AG04450 (cell line): ENCODE results near the gene SLC17A1. TPM values are rescaled to one million over a fixed set of nuclear protein-coding genes. Genes with fewer than 3 reads are reported as not detected.

Experiments
- CTCF ChIA-PET: fragments of 300-600, 350-600 bp; formaldehyde crosslinking; extraction: SDS; loops from one replicate; lab custom pipeline; 2022; ENCODE audit warnings: antibody characterized with exemption, inconsistent platforms; lab: Charles Lee
- POLR2A ChIA-PET: fragments of 350-600 bp; formaldehyde crosslinking; extraction: SDS; loops from one replicate; lab custom pipeline; 2021; ENCODE audit warnings: antibody characterized with exemption, inconsistent platforms; lab: Yijun Ruan, JAX
- DNase-seq: peaks from one replicate; pipeline ENCODE4 v3.0.0-alpha.2; 2011; ENCODE audit warnings: low read depth, low spot score
- H3K27ac ChIP-seq: one replicate; pipeline ENCODE4 v1.5.1; 2012; ENCODE audit warnings: low read depth, low read length, control low read depth
- H3K27me3 ChIP-seq: one replicate; pipeline ENCODE4 v1.6.0; 2012; ENCODE audit warnings: low read length; ENCODE audit not compliant: control insufficient read depth, insufficient read depth
- H3K4me3 ChIP-seq: 2 replicates; pipeline ENCODE4 v1.5.1; 2011; ENCODE audit warnings: mild to moderate bottlenecking, low read depth, low read length, control low read depth
- H3K9me3 ChIP-seq: 2 replicates; pipeline ENCODE4 v1.5.1; 2012; ENCODE audit warnings: low read length; ENCODE audit not compliant: control insufficient read depth, insufficient read depth
- polyA plus RNA-seq: library from polyadenylated mRNA; depleted of rRNA; stranded (reverse); fragments of >200 nt; gene quantifications from 2 replicates; pipeline ENCODE4 v1.2.3, GENCODE V29; 2011; rRNA removed
- TF ChIP-seq, protein P1 (sequence below): IDR thresholded peaks from 2 replicates; pipeline ENCODE4 v1.5.1; 2011; ENCODE audit warnings: low read depth, low read length, control low read depth, inconsistent platforms

SLC17A1 gene
- polyA plus RNA-seq, 1 experiment, result not detected

DNA sequence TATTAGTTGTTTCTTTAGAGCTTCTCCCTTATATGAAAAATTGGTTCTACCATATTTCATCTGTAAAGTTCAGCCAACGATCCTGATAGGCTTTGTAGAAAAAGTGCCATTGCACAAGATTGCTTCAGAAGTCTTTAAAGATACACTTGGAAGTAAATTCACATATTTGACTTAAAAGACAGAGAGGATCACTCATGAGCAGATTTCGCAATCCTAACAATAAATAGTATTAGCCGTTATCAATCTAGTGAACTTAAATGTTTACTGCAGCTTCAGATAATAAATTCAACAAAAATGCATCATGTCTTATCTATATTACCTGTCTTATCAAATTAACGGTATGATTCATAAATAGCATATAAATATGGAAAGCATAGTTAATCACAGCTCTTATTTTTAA lies 86.0 kb downstream of the SLC17A1 start:
- DNase-seq, result no peak
- H3K4me3 ChIP-seq, result no peak overlapping the region
- ChIA-PET POLR2A (no interaction called here), CTCF (no interaction called here)
- H3K9me3 ChIP-seq, result no peaks in the 10 kb centered on the region
- H3K27me3 ChIP-seq, result no peaks in the 10 kb centered on the region
- H3K27ac ChIP-seq, result no peak overlapping the region
- TF ChIP-seq, protein P1, sequence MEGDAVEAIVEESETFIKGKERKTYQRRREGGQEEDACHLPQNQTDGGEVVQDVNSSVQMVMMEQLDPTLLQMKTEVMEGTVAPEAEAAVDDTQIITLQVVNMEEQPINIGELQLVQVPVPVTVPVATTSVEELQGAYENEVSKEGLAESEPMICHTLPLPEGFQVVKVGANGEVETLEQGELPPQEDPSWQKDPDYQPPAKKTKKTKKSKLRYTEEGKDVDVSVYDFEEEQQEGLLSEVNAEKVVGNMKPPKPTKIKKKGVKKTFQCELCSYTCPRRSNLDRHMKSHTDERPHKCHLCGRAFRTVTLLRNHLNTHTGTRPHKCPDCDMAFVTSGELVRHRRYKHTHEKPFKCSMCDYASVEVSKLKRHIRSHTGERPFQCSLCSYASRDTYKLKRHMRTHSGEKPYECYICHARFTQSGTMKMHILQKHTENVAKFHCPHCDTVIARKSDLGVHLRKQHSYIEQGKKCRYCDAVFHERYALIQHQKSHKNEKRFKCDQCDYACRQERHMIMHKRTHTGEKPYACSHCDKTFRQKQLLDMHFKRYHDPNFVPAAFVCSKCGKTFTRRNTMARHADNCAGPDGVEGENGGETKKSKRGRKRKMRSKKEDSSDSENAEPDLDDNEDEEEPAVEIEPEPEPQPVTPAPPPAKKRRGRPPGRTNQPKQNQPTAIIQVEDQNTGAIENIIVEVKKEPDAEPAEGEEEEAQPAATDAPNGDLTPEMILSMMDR, result no peak

DNA sequence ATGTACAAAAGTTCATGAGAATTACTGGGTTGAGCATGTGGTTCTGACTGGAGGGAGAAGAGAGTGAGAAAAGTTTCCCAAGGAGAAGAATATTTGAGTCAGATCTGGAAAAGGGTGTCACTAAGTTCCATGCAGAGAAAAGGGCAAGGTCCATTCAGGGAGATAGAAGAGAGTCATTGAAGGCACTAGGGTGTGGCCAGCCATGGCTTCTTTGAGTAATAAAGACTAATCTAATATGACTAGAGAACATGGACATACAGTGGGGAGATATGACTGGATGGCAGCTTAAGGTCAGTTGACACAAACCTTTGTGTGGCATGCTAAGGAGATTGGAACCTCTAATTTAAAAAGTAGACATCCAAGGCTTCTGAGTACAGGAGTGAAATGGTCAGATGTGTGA lies 88.0 kb downstream of the SLC17A1 start:
- Histone ChIP-seq H3K4me3 (no peak overlapping the region), H3K27me3 (no peaks in the 10 kb centered on the region), H3K9me3 (no peaks in the 10 kb centered on the region), H3K27ac (no peak overlapping the region)
- DNase-seq, result no peak
- TF ChIP-seq, protein P1, result no peak
- ChIA-PET CTCF (no interaction called here), POLR2A (no interaction called here)

DNA sequence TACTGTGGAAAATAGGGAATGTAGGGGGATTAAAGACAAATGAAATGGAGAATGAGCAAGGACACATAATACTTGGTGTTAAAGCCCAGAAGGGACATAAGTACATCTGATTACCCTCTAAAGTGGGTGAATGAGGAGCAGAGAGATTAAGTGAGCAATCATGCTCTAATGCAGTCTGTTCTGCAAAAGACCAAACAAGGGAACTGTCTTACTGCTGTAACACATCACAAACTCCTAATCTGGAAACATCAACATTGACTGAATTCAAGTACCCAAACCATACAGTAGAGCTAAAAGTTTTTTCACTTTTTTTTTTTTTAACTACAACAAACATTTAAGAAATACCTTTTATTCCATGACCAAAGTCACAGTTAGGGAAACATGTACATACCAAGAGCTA lies 96.6 kb downstream of the SLC17A1 start:
- TF ChIP-seq, protein P1, result no peak
- H3K27ac ChIP-seq, result no peak overlapping the region
- peaks cover 4% of the 10 kb centered on the region for H3K9me3 ChIP-seq
- no peaks in the 10 kb centered on the region for H3K27me3 ChIP-seq
- H3K4me3 ChIP-seq, result no peak overlapping the region
- no peak for DNase-seq
- CTCF ChIA-PET, result interaction anchor here (0.6 to 1.0 kb wide), 3 partner anchors 35 to 268 kb away, joined by 3 read pairs; no protein-coding TSS in a partner anchor
- POLR2A ChIA-PET, result no interaction called here

Other genes starting within 250 kb of the SLC17A1 start
- not detected in 2 replicates for gene SCGN, start 179.8 kb downstream of the SLC17A1 start, polyA plus RNA-seq
- gene SLC17A4, start 77.3 kb downstream of the SLC17A1 start, polyA plus RNA-seq, result not detected in 2 replicates
- gene SLC17A3, start 42.2 kb upstream of the SLC17A1 start, polyA plus RNA-seq, result 0.04 TPM in 1 of 2 replicates, not detected in the other
- gene SLC17A2, start 98.6 kb upstream of the SLC17A1 start, polyA plus RNA-seq, result not detected in 2 replicates
- 8.2 and 9.1 TPM in 2 replicates for gene TRIM38, start 130.8 kb upstream of the SLC17A1 start, polyA plus RNA-seq